D721Med (cell line): ENCODE results near the gene NPW.

Source experiments
- DNase-seq: peaks from one replicate; pipeline ENCODE4 v3.0.0; 2011; ENCODE audit warnings: low spot score; ENCODE audit not compliant: insufficient read length
- FAIRE-seq: peaks from 2 replicates; lab custom pipeline; 2011; peaks lifted over from hg19 to GRCh38; lab: Jason Lieb, UNC
- TF ChIP-seq, protein P1 (sequence below): IDR thresholded peaks from 2 replicates; pipeline ENCODE4 v1.5.1; 2012; ENCODE audit warnings: mild to moderate bottlenecking, control low read depth; ENCODE audit not compliant: insufficient read depth; ENCODE audit errors: missing control alignments

NPW gene

DNA sequence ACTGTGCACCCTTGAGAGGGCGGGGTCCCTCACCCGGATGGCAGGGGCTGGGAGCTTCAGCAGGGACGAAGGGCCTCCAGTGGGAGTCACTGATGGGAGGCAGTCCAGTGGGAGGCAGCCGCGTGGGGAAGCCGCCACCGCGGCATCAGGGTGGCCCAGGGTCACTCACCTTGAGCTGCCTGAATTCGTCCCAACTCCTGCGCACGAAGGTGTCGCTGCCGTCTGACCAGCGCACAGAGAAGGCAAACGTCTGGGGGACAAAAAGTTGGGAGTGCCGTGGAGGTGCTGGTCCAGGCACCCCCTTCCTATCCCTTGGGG is 38.9 kb upstream of the NPW start:
- DNase-seq = no peak
- no peak for FAIRE-seq
- TF ChIP-seq, protein P1, sequence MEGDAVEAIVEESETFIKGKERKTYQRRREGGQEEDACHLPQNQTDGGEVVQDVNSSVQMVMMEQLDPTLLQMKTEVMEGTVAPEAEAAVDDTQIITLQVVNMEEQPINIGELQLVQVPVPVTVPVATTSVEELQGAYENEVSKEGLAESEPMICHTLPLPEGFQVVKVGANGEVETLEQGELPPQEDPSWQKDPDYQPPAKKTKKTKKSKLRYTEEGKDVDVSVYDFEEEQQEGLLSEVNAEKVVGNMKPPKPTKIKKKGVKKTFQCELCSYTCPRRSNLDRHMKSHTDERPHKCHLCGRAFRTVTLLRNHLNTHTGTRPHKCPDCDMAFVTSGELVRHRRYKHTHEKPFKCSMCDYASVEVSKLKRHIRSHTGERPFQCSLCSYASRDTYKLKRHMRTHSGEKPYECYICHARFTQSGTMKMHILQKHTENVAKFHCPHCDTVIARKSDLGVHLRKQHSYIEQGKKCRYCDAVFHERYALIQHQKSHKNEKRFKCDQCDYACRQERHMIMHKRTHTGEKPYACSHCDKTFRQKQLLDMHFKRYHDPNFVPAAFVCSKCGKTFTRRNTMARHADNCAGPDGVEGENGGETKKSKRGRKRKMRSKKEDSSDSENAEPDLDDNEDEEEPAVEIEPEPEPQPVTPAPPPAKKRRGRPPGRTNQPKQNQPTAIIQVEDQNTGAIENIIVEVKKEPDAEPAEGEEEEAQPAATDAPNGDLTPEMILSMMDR = no peak

DNA sequence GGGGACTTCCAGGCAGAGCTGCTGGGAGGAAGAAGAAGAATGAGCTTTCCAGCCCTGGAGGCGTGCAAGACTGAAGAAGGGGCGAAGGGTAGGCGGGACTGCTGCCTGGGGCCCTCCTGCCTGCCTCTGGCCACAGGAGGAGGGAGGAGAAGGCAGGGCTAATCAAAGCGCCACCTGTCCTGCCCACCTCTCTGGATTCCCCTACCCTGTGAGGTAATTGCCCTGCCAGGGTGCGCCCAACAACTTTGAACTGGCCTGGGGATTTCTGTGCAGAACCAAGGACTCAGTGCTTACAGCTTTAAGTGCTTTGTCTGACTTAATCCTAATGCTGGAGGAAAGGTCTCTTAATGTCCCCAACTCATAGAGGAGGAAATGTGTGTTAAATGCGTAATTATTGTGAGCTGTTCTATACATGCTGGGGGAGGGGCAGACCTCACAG is 38.2 kb upstream of the NPW start, which contains the start of gene NOXO1:
NOXO1 (minus strand) TSS at position 72 of the 439 bp plus-strand sequence. CDS start 290 bp downstream, outside the sequence.
- TF ChIP-seq, protein P1 = no peak

DNA sequence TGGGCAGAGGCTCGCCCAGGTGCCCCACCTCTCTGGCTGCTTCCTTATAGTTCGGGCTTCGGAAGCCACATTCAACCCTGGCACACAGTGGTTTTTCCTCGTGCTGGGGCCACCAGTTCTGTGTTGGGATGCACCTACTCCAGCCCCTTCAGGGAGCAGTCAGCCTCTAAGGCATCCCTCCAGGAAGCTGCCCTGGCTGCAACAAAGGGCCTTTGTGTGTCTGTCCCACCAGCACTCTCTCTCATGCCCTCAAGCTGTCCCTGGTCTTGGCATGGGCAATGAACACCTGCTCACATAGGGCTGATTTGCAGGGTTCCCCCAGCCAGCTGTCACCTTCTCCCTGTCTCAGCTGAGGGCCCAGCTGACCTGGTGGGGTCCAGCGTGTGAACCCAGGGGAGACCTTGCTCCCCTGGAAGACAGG is 37.6 kb upstream of the NPW start:
- DNase-seq (no peak), FAIRE-seq (no peak)
- TF ChIP-seq, protein P1 = no peak

More for the DNA sequence above, 38.2 kb upstream of the NPW start, which contains the start of gene NOXO1:
- DNase-seq (no peak), FAIRE-seq (no peak)

DNA sequence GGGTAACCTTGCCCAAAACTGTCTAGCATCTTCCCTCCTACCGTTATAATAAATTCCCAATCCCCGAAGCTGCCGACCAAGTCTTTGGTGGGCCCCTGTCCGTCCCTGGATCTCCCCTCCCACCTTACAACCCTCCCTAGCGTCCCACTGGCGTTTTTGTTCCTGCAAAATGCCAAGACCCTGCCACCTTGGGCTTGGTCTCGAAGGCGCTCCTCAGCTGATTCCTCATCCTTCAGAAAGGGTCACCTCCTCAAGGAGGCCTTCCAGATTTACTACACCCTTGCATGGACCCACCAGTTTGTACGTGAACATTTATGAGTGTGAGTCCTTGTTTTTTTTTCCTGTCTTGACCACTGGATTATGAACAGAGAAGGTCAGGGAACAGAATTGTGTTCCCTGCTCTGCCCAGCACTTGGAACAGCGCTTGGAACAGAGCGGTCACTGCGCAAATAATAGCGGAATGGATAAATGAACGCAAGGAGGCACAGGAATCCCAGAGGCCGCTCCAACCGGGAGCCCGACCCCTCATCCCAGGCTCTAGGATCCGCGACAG is 36.5 kb upstream of the NPW start:
- DNase-seq (no peak), FAIRE-seq (no peak)
- TF ChIP-seq, protein P1 = no peak

DNA sequence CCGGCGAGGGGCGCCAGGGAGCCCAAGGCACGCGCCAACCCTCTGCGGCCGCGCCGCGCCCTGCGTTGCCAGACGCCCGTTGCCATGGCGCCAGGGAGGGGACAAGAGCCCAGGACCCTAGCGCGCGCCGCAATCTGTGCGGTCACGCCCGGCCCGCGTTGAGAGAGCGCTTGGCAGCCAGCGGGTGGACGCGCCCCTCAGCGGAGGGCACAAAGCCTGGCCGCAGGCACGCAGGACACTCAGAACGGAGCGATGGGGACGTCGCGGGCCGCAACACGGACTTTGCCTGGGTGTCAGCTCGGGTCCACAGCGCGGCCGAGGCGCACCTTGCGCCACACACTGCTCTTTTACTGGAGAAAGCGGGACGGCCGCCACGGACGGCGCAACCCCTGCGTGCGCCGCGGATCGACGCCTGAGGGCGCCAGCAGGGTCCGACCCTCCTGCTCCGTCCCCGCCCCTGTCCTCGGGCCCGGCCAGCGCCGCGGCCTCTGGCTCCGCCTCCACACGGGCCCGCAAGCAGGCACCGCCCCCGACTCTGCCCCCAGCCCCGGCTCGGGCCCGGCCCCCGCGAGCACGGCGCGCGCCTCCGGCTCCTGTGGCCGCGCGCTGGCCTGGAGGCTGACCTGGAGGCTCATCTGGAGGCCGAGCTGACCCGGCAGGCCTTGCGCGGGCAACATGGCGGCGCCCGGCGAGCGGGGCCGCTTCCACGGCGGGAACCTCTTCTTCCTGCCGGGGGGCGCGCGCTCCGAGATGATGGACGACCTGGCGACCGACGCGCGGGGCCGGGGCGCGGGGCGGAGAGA is 35.8 kb upstream of the NPW start, which contains the start of gene GFER:
GFER (plus strand) TSS at position 650 of the 803 bp plus-strand sequence; CDS start at position 676, 26 bp downstream.
- FAIRE-seq = no peak
- peak; percentile 99 for DNase-seq
- TF ChIP-seq, protein P1 = peak; percentile 36

DNA sequence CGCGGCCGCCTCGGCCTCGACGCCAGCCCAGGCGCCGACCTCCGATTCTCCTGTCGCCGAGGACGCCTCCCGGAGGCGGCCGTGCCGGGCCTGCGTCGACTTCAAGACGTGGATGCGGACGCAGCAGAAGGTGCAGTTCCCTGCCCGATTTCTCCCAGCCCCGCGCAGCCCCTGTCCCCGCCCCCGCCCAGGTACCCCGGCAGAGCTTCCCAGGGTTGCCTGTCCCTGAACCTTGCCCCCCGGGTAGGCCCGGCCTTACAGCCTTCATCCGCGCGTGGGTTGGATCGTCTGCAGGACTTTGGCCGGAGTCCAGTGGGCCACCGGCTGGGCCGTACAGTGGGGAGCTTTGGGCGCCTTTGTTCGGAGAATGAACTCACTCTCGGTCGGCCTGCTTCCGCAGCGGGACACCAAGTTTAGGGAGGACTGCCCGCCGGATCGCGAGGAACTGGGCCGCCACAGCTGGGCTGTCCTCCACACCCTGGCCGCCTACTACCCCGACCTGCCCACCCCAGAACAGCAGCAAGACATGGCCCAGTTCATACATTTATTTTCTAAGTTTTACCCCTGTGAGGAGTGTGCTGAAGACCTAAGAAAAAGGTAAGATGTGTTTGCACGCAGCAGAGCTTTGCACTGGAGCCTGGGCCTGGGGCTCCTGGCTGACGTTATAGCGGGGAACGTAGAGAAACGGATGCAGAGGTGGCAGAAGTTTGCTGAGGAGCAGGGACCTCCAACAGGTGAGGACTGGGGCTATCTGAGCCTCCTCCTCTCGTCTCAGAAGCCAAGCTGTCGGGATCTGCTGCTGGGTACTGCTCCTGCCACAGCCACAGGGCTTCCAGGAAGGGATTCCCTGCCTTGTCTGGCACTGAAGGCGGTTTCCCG is 35.0 kb upstream of the NPW start:
- TF ChIP-seq, protein P1 = no peak
- FAIRE-seq (no peak), DNase-seq (no peak)
